Skeletal muscle cell (primary cell): ENCODE measurements around the gene PRSS1.
"Not testable (repeated sequence)": the region's sequence is repeated elsewhere in the genome, so short reads cannot be mapped to it uniquely, and the experiment has no call there.

Source experiments
- DNase-seq: peaks from one replicate; pipeline ENCODE4 v3.0.0-alpha.2; 2010; ENCODE audit warnings: low read depth
- H3K4me3 ChIP-seq: 2 replicates; pipeline ENCODE4 v1.5.1; 2011; ENCODE audit warnings: low read depth, mild to moderate bottlenecking, control low read depth, low read length, moderate library complexity

PRSS1 gene

DNA sequence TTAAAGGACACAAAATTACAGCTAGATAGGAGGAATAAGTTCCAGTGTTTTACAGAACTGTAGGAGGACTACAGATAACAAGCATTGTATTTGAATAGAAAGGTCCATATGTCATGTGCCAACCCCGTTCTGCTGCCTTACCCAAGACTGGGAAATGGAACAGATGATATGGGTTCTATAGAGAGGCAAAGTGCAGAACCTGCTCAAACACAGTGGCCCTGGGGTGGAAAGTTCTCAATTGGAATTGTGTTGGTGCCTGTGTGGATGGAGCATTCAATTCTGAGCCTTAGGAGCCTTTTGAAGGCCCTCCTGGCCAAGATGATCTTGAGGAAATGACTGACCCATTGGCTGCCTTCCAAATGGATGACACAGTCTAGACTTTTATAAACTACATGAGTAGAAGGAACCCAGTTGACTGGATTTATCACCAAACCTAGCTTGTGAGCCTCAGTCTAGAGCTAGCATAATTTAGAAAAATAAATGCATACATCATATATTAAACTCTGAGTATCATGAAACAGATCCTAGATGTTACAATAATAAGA lies 4.1 kb upstream of the PRSS1 start:
- no peak for DNase-seq
- H3K4me3 ChIP-seq: no peak overlapping the region

DNA sequence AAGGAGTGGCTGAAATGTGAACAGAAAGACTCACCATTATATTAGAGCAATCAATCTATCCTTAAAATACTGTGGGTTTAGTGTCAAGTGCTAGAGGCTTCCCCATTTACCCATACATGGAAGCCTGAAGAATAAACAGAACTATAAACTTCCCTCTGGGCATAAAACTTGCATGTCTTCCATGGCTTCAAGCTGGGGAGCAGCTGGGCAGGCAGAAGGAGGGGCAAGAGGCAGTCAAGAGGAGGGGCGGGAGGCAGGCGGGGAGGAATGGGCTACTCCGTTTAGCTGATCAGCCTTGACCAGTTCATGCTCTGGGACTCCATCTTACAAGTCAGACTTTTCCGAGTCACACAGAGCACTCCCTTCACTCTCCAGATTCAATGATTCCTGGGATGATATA lies 3.5 kb upstream of the PRSS1 start:
- DNase-seq: no peak

DNA sequence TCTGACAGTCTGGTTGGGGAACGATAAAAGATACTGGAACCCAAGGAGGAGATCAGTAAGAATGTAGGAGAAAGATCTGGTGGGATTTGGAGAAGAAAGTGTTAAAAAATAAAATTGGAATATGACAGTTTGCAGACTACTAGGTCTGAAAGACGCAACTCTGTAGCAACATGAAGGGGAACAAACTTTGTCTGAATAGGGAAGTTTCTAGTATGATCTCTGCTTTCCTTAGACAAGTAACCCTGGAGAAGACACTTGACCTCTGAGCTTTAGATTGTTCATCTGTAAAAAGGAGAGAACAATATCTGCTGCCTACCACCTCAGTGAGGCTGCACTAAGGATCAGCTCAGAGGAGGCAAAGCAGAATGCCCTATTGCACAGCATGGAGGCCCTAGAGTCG lies 3.0 kb upstream of the PRSS1 start:
- H3K4me3 ChIP-seq: no peak overlapping the region
- no peak for DNase-seq

More for the DNA sequence above, 3.5 kb upstream of the PRSS1 start:
- no peak overlapping the region for H3K4me3 ChIP-seq

DNA sequence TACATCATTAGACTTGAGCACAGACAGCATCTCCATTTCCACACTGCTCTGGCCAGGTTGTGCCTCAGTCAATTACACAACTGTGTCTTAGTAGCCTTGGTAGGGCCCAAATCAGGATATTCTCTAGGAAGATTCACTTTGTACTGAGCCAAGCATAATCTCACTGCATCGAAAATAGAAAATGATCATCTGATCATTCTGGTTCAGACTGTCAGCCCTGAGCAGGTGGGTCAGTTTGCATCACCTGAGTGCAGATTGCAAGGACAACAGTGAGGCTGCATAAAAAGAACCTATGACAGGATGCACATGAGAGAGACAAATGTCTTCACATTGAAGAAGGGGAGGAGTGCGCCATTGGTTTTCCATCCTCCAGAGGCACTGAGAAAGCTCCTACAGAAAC lies 862 bp upstream of the PRSS1 start:
- H3K4me3 ChIP-seq, DNase-seq: not testable (repeated sequence)

DNA sequence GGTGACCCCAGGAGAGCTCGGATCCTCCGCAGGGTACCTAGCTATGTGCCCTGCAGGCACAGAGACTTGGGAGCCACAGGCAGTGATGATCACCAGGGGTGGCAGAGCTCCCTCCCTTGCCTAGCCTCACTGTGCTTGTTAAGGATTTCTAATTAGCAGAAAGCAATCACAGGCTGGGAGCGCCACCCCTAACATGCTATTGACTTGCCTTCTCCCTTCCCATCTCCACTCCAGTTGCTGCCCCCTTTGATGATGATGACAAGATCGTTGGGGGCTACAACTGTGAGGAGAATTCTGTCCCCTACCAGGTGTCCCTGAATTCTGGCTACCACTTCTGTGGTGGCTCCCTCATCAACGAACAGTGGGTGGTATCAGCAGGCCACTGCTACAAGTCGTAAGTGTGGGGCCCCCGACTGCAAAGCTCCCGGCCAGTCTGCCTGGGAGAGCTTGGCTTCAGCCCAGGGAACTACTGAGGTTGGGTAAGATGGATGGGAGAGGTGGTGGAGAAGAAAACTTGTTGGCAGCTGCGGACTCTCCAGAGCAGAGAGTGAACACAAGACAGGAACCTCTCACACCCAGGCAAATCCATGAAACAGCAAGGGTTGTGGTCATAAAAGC lies 1.2 kb downstream of the PRSS1 start:
- no peak for DNase-seq
- H3K4me3 ChIP-seq: no peak overlapping the region

DNA sequence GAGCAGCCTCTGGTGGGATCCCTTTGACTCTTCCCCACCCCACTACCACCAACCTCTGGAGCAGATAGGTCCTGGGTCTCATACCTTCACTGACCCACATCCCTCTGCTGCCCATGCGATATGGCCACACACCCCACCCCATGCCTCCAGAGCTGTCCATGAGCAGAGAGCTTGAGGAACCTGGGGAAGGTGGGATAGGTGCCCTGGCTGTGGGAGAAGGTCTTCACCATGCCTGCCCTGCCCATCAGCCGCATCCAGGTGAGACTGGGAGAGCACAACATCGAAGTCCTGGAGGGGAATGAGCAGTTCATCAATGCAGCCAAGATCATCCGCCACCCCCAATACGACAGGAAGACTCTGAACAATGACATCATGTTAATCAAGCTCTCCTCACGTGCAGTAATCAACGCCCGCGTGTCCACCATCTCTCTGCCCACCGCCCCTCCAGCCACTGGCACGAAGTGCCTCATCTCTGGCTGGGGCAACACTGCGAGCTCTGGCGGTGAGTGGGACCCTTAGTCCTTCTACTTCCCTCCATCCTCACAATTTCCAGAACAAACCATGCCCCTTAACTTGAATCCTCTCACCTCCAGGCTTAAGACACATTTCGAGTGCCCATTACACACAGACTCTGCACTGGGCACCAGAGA lies 2.4 kb downstream of the PRSS1 start:
- not testable (repeated sequence) for H3K4me3 ChIP-seq, DNase-seq

DNA sequence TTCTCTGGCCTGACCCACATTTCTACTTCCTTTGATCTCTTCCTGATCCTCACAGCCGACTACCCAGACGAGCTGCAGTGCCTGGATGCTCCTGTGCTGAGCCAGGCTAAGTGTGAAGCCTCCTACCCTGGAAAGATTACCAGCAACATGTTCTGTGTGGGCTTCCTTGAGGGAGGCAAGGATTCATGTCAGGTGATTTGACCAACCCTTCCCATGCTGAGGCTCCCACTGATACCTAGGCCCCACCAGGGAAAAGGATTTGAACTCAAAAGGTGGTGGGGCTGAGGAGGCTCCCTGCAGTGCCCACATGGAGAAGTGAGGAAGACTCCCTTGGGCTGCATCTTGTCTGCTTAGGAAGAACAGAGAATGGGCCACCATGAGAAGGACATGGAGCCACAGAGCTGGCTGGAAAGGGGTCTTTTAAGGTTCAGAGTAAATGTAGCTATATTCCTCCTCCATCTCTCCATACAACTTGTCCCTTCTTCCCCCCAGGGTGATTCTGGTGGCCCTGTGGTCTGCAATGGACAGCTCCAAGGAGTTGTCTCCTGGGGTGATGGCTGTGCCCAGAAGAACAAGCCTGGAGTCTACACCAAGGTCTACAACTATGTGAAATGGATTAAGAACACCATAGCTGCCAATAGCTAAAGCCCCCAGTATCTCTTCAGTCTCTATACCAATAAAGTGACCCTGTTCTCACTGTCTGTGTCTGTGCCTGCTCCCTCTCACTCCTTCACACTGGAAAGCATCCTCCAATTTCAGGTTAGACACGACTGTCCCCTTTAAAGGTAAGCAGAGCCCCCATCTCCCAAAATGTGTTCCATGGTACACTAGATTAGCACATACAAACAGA lies 3.3 kb downstream of the PRSS1 start:
- DNase-seq: no peak

DNA sequence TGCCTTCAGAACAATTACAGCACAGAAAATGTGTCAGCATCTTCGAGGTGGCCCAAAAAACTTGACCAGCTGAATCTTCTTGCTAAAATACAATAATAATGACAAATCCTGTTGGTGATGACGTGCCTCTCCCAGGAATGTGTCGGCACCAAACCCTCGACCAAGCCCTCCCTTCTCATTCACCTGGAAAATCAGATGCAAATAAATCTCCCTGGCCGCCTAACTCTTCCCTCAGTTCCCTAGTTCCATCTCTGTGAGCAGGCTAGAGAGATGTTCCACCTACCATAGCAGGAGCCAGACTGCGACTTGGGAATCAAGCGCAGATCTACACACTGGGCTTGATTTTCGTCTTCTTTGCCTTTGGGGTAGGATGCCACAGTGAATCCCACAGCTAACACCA lies 4.1 kb downstream of the PRSS1 start:
- DNase-seq: no peak
- no peak overlapping the region for H3K4me3 ChIP-seq

More for the DNA sequence above, 3.3 kb downstream of the PRSS1 start:
- no peak overlapping the region for H3K4me3 ChIP-seq

DNA sequence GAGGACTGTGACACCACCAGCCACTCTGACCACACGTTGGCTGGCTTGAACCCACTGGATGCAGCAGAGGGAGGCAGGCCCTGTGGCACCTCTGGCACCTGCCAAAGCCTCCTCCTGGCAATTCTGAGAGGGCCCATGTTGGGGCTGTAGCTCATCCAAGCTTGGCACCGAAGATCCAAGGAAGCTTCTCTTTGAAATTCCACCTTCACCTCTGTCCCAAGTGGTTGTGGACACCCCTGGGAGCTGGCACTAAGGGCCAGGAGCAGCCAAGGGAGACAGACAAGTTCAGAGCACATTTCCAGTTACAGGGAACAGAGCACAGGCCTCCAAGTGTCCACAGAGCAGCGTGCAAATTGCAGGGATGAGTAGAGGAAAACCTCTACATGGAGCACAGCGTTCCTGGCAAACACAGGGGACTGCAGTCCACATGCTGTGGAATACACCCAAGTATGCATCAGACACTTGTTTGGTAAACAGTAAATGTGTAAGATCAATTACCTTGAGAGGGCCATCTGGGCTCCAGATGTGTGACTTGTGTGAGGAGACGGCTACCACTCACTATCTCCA lies 4.7 kb downstream of the PRSS1 start:
- not testable (repeated sequence) for H3K4me3 ChIP-seq, DNase-seq

DNA sequence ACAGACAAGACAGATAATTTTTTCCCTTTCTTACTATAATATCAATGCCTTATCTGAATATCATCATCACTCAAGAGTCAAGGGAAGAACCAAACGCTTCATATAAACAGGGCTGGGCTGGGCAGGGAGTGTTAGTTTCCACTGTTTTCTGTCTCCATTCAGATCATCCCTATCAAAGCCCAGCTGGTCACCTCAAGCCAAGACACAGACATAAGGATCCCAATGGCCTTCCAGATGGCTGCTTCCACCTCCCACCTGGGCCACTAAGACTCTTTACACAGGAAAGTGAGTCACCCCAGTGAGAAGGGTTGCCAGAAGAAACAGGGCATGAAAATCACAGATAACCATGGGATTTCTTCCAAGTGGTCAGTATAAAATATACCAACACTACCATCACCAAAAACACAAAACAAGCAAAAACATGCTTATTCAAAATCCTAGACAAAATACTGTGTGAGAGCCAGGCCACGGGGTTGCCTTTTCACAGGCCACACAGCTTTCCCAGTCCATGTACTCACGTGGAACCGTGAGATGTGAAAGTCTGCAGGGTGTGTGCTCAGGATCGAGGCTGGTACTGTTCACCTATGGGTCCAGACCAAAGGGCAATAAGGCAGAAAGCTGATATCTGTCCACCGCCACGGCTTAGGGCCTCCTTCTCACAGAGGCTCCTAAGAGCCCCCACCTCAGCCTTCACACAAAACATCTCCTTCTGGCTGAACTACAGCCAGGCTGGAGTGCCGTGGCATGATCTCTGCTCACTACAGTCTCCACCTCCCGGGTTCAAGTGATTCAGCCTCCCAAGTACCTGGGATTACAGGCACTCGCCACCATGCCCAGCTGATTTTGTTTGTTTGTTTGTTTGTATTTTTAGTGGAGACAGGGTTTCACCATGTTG lies 5.7 kb downstream of the PRSS1 start:
- no peak for DNase-seq
- no peak overlapping the region for H3K4me3 ChIP-seq

DNA sequence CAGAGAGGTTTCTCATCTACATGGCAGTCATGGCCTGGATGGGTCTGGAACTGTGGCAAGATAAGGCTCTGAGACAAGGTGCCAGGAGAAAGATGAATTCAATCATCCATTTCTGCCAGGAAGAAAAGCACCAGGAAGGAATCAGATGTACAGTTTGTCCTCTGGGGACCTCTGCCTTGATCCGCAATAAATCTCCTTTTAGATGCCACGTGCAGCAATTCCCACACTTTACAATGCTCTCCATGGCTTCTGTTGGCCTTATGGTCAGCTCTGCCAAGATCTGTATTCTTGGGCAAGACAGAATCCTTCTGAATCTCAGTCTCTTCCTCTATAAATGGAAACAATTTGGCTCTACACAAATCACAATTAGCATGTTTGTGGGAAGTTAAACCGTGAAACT lies 9.0 kb downstream of the PRSS1 start:
- DNase-seq, H3K4me3 ChIP-seq: not testable (repeated sequence)

DNA sequence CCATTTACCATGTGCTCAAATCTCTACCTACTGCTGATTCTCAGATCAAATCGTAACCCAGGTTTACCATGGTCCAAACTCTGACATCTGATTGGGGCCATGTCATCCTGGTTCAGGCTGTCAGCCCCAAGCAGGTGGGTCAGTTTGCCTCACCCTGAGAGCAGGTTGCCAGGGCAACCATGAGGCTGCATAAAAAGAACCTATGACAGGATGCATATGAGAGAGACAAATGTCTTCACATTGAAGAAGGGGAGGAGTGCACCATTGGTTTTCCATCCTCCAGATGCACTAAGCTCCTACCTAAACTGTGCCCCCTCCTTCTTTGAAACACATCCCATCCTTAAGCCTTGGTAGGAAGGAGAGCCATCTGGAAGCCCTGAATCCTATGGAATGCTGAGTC lies 10.2 kb downstream of the PRSS1 start:
- DNase-seq: no peak

DNA sequence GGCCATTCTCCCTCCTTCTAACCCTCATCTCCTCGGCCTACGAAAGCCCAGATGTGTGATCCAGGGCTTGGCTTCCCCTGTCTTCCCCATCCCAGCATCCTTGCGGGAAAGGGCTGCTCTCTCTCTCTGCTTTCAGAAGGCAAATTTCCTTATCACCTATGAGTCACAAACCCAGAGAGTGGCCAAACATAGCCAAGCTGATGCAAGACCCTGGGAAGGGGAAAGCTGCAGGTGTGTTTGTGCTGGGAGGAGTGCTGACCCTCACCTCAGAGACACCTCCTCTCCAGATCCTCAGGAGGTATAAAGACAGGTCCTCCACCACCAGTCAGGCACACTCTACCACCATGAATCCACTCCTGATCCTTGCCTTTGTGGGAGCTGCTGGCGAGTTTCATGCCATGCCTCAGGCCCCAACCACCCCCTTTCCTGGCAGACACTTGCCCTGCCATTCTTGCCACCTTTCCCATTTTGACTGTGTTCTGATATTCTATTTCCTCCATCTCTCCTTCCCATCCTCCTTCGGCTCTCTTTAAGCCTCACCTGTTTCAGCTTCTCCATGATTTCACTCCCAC lies 10.9 kb downstream of the PRSS1 start:
- DNase-seq: no peak
- no peak overlapping the region for H3K4me3 ChIP-seq

More for the DNA sequence above, 10.2 kb downstream of the PRSS1 start:
- no peak overlapping the region for H3K4me3 ChIP-seq

DNA sequence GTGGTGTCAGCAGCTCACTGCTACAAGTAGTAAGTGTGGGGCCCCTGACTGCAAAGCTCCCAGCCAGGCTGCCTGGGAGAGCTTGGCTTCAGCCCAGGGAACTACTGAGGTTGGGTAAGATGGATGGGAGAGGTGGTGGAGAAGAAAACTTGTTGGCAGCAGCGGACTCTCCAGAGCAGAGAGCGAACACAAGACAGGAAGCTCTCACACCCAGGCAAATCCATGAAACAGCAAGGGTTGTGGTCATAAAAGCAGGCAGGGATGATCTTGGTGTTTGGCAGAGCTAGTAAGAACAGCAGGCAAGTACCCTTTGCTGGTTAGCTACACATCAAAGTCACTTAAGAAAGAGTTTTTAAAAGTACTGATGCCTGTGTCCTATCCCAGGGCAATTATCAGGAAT lies 12.3 kb downstream of the PRSS1 start:
- not testable (repeated sequence) for DNase-seq, H3K4me3 ChIP-seq

DNA sequence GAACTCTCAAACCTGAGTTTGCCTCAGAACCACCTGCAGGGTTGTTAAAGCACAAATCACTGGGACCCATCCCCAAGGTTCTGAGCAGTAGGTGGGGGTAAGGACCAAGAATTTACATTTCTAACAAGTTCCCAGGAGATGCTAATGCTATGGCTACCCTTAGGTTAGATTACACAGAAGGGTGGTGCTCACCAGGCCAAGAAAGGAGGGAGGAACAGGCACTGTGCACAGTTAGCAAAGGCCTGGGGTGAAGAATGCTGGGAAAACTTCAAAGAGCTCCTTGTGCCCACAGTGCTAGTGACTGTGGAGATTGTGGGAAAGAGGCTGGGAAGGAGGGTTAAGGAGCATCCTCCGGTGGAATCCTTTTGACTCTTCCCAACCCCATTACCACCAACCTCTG lies 12.8 kb downstream of the PRSS1 start:
- no peak overlapping the region for H3K4me3 ChIP-seq
- no peak for DNase-seq

DNA sequence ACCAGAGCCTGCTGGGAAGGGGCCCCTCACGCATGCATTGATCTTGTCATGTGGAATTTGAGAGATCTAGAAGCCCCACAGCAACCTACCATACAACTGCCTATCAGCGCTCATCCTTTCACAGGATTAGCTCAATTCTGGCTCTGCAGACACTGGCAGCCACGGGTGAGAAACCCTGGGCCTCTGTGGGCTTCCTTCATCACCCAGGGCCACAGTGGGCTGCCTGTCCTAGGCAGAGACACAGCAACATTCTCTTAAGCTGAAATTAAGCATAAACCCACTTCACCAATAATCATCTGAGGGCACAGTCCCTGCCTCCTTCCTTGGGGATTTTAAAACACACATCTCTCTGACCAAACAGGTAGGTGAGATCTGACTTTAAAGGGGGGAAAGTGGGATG lies 18.2 kb downstream of the PRSS1 start:
- DNase-seq: no peak
- no peak overlapping the region for H3K4me3 ChIP-seq

DNA sequence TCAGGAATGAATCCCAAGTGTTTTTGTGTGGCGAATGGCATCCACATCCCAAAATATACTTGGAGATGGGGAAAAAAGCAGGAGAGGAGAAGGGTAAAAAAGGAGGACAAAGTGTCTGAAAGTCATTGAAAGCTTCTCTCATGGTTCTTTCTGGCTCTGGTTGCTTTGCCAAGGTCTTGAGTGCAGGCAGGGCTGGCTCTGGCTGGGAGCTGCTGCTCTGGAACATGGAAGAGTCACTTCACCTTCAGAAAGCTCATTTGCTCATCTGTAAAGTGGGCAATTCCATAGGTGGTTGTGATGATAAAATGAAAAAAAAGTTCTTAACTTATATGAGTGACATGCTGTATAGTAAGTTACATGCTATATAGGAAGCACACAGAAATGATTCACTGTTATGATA lies 18.6 kb downstream of the PRSS1 start:
- DNase-seq: no peak

DNA sequence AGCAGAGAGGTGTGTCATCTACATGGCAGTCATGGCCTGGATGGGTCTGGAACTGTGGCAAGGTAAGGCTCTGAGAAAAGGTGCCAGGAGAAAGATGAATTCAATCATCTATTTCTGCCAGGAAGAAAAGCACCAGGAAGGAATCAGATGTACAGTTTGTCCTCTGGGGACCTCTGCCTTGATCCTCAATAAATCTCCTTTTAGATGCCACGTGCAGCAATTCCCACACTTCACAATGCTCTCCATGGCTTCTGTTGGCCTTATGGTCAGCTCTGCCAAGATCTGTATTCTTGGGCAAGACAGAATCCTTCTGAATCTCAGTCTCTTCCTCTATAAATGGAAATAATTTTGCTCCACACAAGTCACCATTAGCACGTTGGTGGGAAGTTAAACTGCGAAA lies 19.6 kb downstream of the PRSS1 start:
- not testable (repeated sequence) for DNase-seq, H3K4me3 ChIP-seq

More for the DNA sequence above, 18.6 kb downstream of the PRSS1 start:
- H3K4me3 ChIP-seq: no peak overlapping the region
